ENCODE results near the gene MPDU1. TPM values are rescaled to one million over a fixed set of nuclear protein-coding genes. Genes with fewer than 3 reads are reported as not detected.

Gene MPDU1
- total RNA-seq, 1 donor from 2014 or later, result 22.4 TPM

- no peak for DNase-seq (ENCODE audit: low spot score)
- intact Hi-C loops (cut with DNase I), result loop anchor here (2.0 kb wide), 1 partner anchor 55 kb away; the partner anchor contains the start of gene TP53
Measured at GRCh38 chr17:7631398-7632380, 48.0 kb downstream of the MPDU1 start.

GRCh38 chr17:7632492-7632894 is 48.8 kb downstream of the MPDU1 start:
- DNase-seq (ENCODE audit: low spot score), result no peak
- intact Hi-C loops (cut with DNase I), result no loop called here

- intact Hi-C loops (cut with DNase I), result no loop called here
Measured at GRCh38 chr17:7633093-7633492, 49.4 kb downstream of the MPDU1 start.

GRCh38 chr17:7634384-7634783 is 50.7 kb downstream of the MPDU1 start:
- DNase-seq (ENCODE audit: low spot score), result no peak
- intact Hi-C loops (cut with DNase I), result no loop called here

More at GRCh38 chr17:7633093-7633492, 49.4 kb downstream of the MPDU1 start:
- DNase-seq (ENCODE audit: low spot score), result no peak

- no peak for DNase-seq (ENCODE audit: low spot score)
- intact Hi-C loops (cut with DNase I), result no loop called here
Measured at GRCh38 chr17:7636163-7636562, 52.5 kb downstream of the MPDU1 start.

Other genes with a start within 250 kb of the MPDU1 start
- 16.4 TPM for gene ACAP1, start 247.3 kb upstream of the MPDU1 start, total RNA-seq
- 9.6 TPM for gene KCTD11, start 231.7 kb upstream of the MPDU1 start, total RNA-seq
- not detected for gene TMEM95, start 228.7 kb upstream of the MPDU1 start, total RNA-seq
- 2.0 TPM for gene TNK1, start 202.8 kb upstream of the MPDU1 start, total RNA-seq
- gene PLSCR3, start 189.3 kb upstream of the MPDU1 start, total RNA-seq, result 16.8 TPM
- gene TMEM256, start 179.8 kb upstream of the MPDU1 start, total RNA-seq, result 67.7 TPM
- 11.0 TPM for gene NLGN2, start 176.0 kb upstream of the MPDU1 start, total RNA-seq
- gene SPEM1, start 163.5 kb upstream of the MPDU1 start, total RNA-seq, result not detected
- not detected for gene SPEM2, start 158.2 kb upstream of the MPDU1 start, total RNA-seq
- not detected for gene SPEM3, start 155.0 kb upstream of the MPDU1 start, total RNA-seq
- gene TMEM102, start 148.4 kb upstream of the MPDU1 start, total RNA-seq, result 2.6 TPM
- 3.9 TPM for gene FGF11, start 144.3 kb upstream of the MPDU1 start, total RNA-seq
- gene CHRNB1, start 138.8 kb upstream of the MPDU1 start, total RNA-seq, result 9.9 TPM
- 69.4 TPM for gene ZBTB4, start 104.2 kb upstream of the MPDU1 start, total RNA-seq
- gene SLC35G6, start 102.4 kb upstream of the MPDU1 start, total RNA-seq, result not detected
- 56.4 TPM for gene POLR2A, start 99.5 kb upstream of the MPDU1 start, total RNA-seq
- 33.9 TPM for gene TNFSF12, start 34.8 kb upstream of the MPDU1 start, total RNA-seq
- 4.9 TPM for gene TNFSF13, start 25.1 kb upstream of the MPDU1 start, total RNA-seq
- gene SENP3, start 21.9 kb upstream of the MPDU1 start, total RNA-seq, result 33.8 TPM
- gene CD68, start 4.2 kb upstream of the MPDU1 start, total RNA-seq, result 11.4 TPM
- gene SOX15, start 6.2 kb downstream of the MPDU1 start, total RNA-seq, result 1.1 TPM
- 83.5 TPM for gene FXR2, start 31.0 kb downstream of the MPDU1 start, total RNA-seq
- 60.3 TPM for gene SAT2, start 44.0 kb downstream of the MPDU1 start, total RNA-seq
- 0.62 TPM for gene SHBG, start 46.3 kb downstream of the MPDU1 start, total RNA-seq
- gene ATP1B2, start 67.1 kb downstream of the MPDU1 start, total RNA-seq, result 2.7 TPM
- gene TP53, start 103.6 kb downstream of the MPDU1 start, total RNA-seq, result 17.5 TPM
- 3.2 TPM for gene WRAP53, start 104.6 kb downstream of the MPDU1 start, total RNA-seq
- gene EFNB3, start 121.3 kb downstream of the MPDU1 start, total RNA-seq, result 0.78 TPM
- 0.16 TPM for gene DNAH2, start 133.9 kb downstream of the MPDU1 start, total RNA-seq

All from cardiac septum (tissue), 1 donor.